Stomach (tissue), 9 donors: Measurements from ENCODE around the gene SEMA6C. TPM values are rescaled to one million over a fixed set of nuclear protein-coding genes. Genes with fewer than 3 reads are reported as not detected.

ENCODE experiments used
- DNase-seq, 2 donors: peaks; one replicate each; pipeline versions ENCODE4 v3.0.0 to v3.0.0-alpha.2; 2013 to 2019
- H3K27ac ChIP-seq, 5 donors: fragments of 200-600 bp in 4 of 5; sonication (generic) in 4 of 5; one replicate each; pipeline ENCODE4 v1.5.1; 2013 to 2019; ENCODE audit warnings: mild to moderate bottlenecking in 1 of 5, moderate library complexity in 1 of 5
- H3K27me3 ChIP-seq, 3 donors: fragments of 200-600 bp; sonication (generic); one replicate each; pipeline ENCODE4 v1.5.1; 2017 to 2019; ENCODE audit warnings: mixed run types in 1 of 3
- H3K36me3 ChIP-seq, 4 donors: fragments of 200-600 bp; sonication (generic); 1 replicate in 3 of 4; 2 replicates in 1 of 4; pipeline ENCODE4 v1.5.1; 2016 to 2019
- H3K4me1 ChIP-seq, 4 donors: fragments of 200-600 bp; sonication (generic); one replicate each; pipeline ENCODE4 v1.5.1; 2016 to 2019
- H3K4me3 ChIP-seq, 4 donors: fragments of 200-600 bp; sonication (generic) in 3 of 4; one replicate each; pipeline ENCODE4 v1.5.1; 2016 to 2019; ENCODE audit warnings: mild to moderate bottlenecking in 1 of 4
- H3K9me3 ChIP-seq, 4 donors: fragments of 200-600 bp; sonication (generic); one replicate each; pipeline ENCODE4 v1.5.1; 2016 to 2019
- EP300 ChIP-seq: sonication (generic); formaldehyde crosslinking; IDR thresholded peaks from one replicate; pipeline ENCODE4 v1.6.1; 2017; ENCODE audit warnings: antibody characterized with exemption
- POLR2A ChIP-seq, 4 donors: fragments of 450-650 bp; IDR thresholded peaks; one replicate each; pipeline ENCODE4 v1.6.1; 2016; ENCODE audit warnings: antibody characterized with exemption in 4 of 4, control low read depth in 2 of 4, mild to moderate bottlenecking in 1 of 4, moderate library complexity in 1 of 4
- POLR2AphosphoS5 ChIP-seq, 3 donors: sonication (generic); formaldehyde crosslinking; IDR thresholded peaks; one replicate each; pipeline ENCODE4 v1.6.1; 2016; ENCODE audit warnings: antibody characterized with exemption in 3 of 3
- WGBS, 5 donors: extraction: QIAGEN DNeasy Blood & Tissue Kit in 3 of 5; methylation state at CpG; one replicate each; pipeline versions ENCODE4 v1.1.5 to v1.1.7; 2013 to 2018; 5-methylcytosine and 5-hydroxymethylcytosine counted together
- intact Hi-C: fragments of 100-400 bp; cut with DNase I; formaldehyde crosslinking; loops from one replicate; pipeline ENCODE4 v1.15.1; 2023; ENCODE audit warnings: low total_unique reads
- polyA plus RNA-seq, 3 donors: library from polyadenylated mRNA; stranded (reverse); fragments of 200-250 nt; gene quantifications; one replicate each; pipeline ENCODE4 v1.2.3, GENCODE V29; 2013
- total RNA-seq, 5 donors: library from RNA; depleted of rRNA; stranded (reverse); fragments of >200 nt; gene quantifications; one replicate each; pipeline versions ENCODE4 v1.1.0 to v1.2.3, GENCODE V29; 2014 to 2016
- TF ChIP-seq, protein P1 (sequence below), 7 experiments: fragments of 450-650 bp in 4 of 7; fragments of 200-600 bp in 3 of 7; sonication (generic) in 3 of 7; IDR thresholded peaks; one replicate each; pipeline ENCODE4 v1.5.1; 2016 to 2019; ENCODE audit warnings: antibody characterized with exemption in 7 of 7, control low read depth in 2 of 7, mild to moderate bottlenecking in 1 of 7
- donor health status: healthy with polysubstance abuse.
- donor health status: Bipolar disorder and iron deficiency.
- donor health status: healthy.

Gene SEMA6C
- total and polyA plus RNA-seq, 8 donors: 4.4 to 13.9 (median 9.1) TPM

DNA sequence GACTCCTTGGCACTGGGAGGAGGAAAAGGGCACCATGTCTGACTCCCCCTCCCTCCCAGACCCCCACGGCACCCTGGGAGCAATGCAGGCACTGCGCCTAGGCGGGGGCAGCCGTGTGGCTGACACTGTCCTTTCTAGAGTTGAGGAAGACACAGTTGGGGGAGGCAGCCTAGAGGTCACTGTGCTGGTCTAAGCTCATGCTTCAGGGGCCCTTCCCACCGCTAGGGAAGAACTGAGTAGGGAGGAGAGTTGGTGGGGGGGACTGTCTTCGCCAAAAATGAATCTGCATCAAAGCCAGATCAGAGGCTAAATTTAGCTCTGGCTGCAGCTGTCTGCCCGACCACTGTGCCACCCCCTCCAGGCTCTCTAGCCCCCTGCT is 3.4 kb downstream of the SEMA6C start:
- Histone ChIP-seq H3K4me1 (peaks cover 9 to 52% (median 33%) of the 10 kb centered on the region in 4 donors), H3K4me3 (no peak overlapping the region), H3K36me3 (peaks cover 0 to 19% (median 4%) of the 10 kb centered on the region in 4 donors), H3K27me3 (peaks cover 0 to 12% (median 9%) of the 10 kb centered on the region in 3 donors), H3K9me3 (no peaks in the 10 kb centered on the region), H3K27ac (peak overlapping the region in 1 of 5 donors; percentile 86)
- 68 to 83% (median 75%) methylated on average over 4 to 7 of the region's 7 CpGs for WGBS, 5 donors
- no peak for TF ChIP-seq POLR2AphosphoS5 (IDR thresholded peaks at IDR 0.05)
- TF ChIP-seq, protein P1, sequence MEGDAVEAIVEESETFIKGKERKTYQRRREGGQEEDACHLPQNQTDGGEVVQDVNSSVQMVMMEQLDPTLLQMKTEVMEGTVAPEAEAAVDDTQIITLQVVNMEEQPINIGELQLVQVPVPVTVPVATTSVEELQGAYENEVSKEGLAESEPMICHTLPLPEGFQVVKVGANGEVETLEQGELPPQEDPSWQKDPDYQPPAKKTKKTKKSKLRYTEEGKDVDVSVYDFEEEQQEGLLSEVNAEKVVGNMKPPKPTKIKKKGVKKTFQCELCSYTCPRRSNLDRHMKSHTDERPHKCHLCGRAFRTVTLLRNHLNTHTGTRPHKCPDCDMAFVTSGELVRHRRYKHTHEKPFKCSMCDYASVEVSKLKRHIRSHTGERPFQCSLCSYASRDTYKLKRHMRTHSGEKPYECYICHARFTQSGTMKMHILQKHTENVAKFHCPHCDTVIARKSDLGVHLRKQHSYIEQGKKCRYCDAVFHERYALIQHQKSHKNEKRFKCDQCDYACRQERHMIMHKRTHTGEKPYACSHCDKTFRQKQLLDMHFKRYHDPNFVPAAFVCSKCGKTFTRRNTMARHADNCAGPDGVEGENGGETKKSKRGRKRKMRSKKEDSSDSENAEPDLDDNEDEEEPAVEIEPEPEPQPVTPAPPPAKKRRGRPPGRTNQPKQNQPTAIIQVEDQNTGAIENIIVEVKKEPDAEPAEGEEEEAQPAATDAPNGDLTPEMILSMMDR (IDR thresholded peaks at IDR 0.05): no peak
- TF ChIP-seq EP300: no peak
- TF ChIP-seq POLR2A (IDR thresholded peaks at IDR 0.05): no peak
- DNase-seq: no peak
- intact Hi-C loops: no loop called here

DNA sequence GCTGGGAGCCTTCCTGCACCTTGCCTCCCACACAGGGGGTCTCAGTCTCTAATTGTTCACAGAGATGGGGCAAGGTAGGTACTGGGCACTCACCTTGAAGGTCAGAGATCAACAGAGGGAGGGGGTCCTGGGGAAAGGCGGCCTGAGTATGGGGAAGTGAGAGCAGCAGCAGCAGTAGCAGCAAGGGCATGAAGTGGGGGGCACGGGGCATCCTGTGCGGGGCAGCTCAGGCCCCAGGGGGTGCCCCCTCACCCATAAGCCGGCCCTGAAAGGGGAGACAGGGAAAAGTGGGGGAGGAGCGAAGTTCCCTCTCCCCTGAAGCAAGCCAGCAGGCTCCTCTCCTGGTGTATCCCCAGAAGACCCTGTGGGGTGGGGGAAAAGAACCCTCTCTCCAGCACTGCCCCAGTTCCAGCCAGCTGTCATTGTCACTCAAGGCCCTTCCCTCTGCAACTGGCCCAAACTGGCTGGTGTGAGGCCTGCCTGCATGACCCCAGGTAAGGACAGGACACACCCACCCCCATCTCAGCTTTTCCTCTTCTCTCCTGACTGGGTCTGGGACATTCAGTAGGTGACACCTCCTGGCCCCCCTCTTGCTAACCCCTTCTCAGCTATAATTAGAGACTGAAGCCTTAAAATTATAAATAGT is 3.9 kb downstream of the SEMA6C start:
- Histone ChIP-seq H3K4me3 (no peak overlapping the region), H3K27me3 (peaks cover 0 to 12% (median 9%) of the 10 kb centered on the region in 3 donors), H3K9me3 (no peaks in the 10 kb centered on the region), H3K36me3 (peaks cover 0 to 19% (median 4%) of the 10 kb centered on the region in 4 donors), H3K4me1 (peaks cover 9 to 49% (median 31%) of the 10 kb centered on the region in 4 donors), H3K27ac (no peak overlapping the region)
- intact Hi-C loops: no loop called here
- DNase-seq: no peak
- WGBS, 5 donors: 72 to 93% (median 92%) methylated on average over 4 to 5 of the region's 5 CpGs
- TF ChIP-seq POLR2A (IDR thresholded peaks at IDR 0.05) (no peak), EP300 (no peak), POLR2AphosphoS5 (IDR thresholded peaks at IDR 0.05) (no peak)
- TF ChIP-seq, protein P1 (IDR thresholded peaks at IDR 0.05): no peak

DNA sequence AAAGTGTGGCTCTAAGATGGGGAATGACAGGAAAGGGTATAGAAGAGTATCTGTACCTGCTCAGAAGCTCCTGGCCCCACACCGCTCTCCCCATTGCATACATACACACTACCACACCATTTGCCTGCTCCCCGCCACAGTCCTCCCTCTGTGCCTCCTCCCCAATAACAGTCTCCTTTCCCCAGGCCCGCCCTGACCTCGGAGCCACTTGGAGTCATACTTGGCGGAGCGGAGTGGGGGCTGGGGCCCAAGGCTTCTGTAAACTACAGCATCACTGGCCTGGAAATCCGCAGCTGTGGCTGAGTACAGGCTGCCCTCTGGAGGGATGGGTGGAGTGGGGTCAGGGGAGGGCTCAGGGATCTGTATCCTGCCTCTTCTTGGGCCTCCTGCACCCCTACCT is 8.6 kb downstream of the SEMA6C start:
- H3K4me1 ChIP-seq: peaks cover 0 to 7% (median 4%) of the 10 kb centered on the region in 4 donors
- peaks cover 0 to 7% (median 4%) of the 10 kb centered on the region in 3 donors for H3K27me3 ChIP-seq
- no peaks in the 10 kb centered on the region for H3K9me3 ChIP-seq
- WGBS, 5 donors: 87 to 94% (median 91%) methylated on average over 7 of the region's 7 CpGs
- no peak overlapping the region for H3K4me3 ChIP-seq
- no peak overlapping the region for H3K27ac ChIP-seq
- DNase-seq: no peak
- H3K36me3 ChIP-seq: peaks cover 0 to 41% (median 20%) of the 10 kb centered on the region in 4 donors
- TF ChIP-seq POLR2AphosphoS5 (IDR thresholded peaks at IDR 0.05): no peak
- TF ChIP-seq EP300: no peak
- TF ChIP-seq, protein P1 (IDR thresholded peaks at IDR 0.05): no peak
- no peak for TF ChIP-seq POLR2A (IDR thresholded peaks at IDR 0.05)
- intact Hi-C loops: no loop called here

DNA sequence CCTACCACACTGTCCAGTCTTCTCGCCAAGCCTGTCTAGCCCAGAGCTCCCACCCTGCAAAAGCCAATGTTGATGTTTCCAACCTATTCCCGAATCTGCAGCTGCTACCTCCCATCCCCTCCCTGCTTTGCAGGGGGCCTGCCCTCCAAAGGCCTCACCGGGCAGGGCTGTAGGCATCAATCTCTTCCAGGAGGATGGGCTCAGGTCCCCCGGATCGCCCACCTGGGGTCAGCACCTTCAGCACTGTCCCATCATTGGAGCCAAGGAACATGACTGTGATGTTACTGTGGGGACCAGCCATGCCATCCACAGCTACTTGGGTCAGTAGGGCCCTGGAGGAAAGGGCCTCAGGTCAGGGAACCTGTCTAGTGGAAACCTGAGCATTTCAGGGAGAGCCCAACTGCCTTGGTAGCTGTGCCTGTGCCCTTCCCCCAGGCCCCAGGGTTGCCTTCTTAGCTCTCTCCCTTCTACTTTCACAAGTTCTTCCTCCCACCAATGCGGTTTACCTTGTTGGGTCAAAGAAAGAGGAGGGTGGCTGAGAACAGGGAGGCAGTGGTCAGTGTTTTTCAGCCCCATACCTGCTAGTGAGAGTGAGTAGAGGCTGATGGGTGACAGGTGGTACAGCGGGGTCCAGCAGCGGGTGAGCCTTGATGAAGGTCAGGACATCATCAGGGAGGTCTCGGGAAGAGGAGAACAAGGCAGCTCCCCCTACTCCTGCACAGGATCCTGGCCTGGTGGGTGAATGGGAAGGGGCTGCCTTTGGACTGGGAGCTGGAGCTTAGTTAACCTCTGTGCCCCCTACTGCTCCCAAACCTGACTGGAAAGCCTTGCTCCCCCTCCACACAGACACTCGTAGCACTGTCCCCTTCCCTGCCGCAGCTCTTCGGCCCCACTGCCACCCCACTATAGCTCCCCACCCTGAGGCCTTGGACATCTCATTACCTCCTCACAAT is 10.7 kb downstream of the SEMA6C start:
- Histone ChIP-seq H3K4me1 (peaks cover 14 to 26% (median 22%) of the 10 kb centered on the region in 4 donors), H3K27me3 (peaks cover 0 to 27% (median 22%) of the 10 kb centered on the region in 3 donors), H3K9me3 (no peaks in the 10 kb centered on the region), H3K36me3 (peaks cover 0 to 41% (median 20%) of the 10 kb centered on the region in 4 donors), H3K27ac (no peak overlapping the region), H3K4me3 (no peak overlapping the region)
- intact Hi-C loops: no loop called here
- DNase-seq: no peak
- 80 to 93% (median 87%) methylated on average over 11 to 12 of the region's 12 CpGs for WGBS, 5 donors
- TF ChIP-seq, protein P1 (IDR thresholded peaks at IDR 0.05): no peak
